Globus pallidus (tissue), 1 donor: ENCODE data around the gene AKR7A2.
"Not testable (repeated sequence)": the region's sequence is repeated elsewhere in the genome, so short reads cannot be mapped to it uniquely, and the experiment has no call there.

Experiments
- DNase-seq: peaks from one replicate; pipeline ENCODE4 v3.0.0-alpha.2; 2015; ENCODE audit warnings: low spot score

AKR7A2 gene

DNA sequence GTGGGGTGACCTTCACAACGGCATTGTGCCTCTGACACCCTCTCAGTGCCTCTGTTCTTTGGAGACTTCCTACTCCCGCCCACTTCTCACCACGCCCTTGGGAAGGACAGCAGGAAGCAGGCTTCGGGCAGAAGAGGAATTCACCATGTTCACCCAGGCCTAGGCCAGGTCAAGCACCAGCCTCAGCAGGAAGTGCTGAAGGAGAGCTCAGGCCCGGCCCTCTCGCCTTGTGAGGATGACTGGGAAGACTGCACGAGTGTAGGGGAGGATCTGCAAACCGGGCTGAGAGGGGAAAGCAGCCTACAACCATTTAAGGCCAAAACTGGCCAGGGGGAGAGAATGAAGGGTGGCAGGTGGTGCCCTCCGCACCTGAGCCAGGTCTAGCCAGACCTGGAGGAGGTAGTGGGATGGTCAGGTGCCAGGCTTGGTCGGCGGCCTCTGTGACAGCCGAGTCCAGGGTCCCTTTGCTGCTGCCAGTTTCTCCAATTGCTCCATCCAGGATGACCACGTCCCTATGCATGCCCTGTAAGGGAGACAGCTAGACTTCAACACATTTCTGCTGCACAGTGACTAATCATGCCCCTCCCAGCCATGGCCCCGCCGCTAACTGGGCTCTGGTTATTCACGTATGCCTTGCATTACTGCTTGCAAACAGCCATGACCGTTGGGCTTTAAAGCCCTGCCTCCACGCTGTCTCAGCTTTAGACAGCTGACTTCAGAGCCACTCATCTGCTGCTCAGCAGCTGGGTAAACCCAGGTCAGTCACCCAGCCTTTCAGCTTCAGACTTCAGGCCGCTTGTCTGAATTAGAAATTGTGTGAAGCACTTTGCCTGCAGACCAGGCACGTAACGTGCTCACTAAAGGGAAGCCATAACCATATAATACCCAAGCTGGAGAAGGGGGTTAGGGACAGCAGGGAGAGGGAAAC lies 51.5 kb downstream of the AKR7A2 start:
- DNase-seq = no peak

DNA sequence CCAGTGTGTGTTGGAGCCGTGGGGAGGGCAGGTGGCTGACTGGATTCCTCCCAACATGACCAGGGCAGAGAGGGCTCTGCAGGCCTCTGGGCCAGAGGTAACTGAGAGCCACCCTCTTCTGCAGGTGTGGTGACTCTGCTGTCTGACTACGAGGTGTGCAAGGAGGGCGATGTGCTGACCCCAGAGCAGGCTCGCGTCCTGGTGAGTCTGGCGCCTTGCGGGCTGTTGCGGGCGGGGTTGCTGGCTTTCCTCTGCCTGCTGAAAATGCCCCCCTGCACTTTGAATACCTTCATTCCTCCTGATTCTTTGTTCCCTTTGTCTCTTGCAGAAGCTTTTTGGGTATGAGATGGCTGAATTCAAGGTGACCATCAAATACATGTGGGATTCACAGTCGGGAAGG lies 53.6 kb downstream of the AKR7A2 start:
- DNase-seq = no peak

DNA sequence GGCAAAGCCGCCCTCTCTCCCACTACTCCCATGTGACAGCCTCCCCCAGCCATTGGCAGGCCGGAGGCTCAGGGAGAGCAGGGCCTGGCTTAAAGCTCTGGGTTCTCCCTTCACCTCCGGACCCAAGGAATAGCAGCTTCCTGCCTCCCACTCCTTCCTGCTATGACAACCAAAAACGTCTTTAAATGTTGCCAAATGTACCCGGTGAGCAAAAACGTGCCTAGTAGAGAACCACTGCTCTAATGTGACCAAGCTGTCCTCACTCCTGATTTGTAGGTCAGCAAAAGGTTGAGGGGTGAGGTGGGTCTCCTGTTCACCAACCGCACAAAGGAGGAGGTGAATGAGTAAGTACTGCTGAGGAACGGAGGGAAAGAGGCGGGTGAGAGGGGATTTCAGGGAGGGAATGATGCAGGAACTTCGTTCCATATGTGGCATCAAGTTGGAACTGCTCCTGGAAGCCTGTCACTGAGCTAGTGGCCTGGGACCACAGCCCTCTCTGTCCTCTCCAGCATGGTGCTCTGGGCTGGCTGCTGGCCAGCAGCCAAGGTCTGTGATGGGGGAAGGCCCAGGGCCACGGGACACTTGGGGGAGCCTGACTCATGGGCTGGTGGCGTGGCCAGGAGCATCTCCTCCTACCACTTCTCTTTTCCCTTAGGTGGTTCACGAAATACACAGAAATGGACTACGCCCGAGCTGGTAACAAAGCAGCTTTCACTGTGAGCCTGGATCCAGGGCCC lies 54.6 kb downstream of the AKR7A2 start:
- no peak for DNase-seq

DNA sequence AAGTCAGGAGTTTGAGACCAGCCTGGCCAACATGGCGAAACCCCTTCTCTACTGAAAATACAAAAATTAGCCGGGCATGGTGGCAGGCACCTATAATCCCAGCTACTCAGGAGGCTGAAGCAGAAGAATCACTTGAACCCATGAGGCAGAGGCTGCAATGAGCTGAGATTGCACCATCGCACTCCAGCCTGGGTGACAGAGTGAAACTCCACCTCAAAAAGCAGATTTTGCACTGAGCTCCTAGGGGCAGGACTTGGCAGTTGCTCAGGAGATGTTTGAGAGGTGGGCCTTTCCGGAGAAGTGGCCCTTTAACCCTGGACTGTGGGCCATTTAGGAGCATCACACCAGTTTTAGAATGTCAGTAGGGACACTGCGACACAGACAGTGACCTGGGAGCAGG lies 55.6 kb downstream of the AKR7A2 start:
- DNase-seq = not testable (repeated sequence)

DNA sequence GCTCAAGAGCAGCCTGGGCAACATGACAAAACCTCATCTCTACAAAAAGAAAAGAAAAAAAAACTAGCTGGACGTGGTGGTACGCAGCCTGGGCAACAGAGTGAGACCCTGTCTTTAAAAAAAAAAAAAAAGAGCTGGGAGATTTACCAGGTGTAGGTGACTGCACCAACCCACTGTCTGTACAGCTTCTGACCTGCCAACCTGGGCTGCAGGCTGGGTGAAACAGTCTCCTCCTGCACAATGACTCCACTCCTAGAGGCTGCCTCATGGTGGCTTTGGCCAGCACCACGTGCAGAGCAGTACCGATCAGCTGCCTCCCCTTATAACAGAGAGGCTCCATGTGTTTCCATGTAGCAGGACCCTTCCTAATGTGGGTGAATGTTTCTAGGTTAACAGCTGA lies 56.7 kb downstream of the AKR7A2 start:
- DNase-seq = no peak

DNA sequence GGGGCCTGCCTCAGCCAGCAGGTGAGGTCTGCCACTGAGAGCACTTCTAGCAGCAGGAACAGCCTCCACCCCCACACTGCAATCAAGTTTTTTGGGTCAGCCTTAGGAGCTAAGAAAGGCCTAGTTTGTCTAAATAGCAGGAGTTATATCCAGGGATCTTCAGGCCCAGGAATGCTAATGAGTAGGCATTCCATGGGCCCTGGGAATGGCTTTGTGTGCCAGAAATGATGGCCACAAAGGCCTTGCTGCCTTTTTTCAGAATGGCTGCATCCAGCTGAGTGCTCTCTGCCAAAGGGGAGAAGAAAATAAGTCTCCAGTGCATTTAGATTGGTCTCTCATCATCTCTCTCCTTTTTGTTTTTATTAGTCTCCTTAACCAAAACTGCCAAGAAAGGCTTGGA lies 57.5 kb downstream of the AKR7A2 start:
- peak; percentile 23 for DNase-seq
